Adrenal gland (tissue), 5 donors: ENCODE measurements around the gene RND3.

Experiments
- POLR2A ChIP-seq, 2 donors: fragments of 450-650 bp; IDR thresholded peaks; one replicate each; pipeline ENCODE4 v1.6.1; 2017; ENCODE audit warnings: antibody characterized with exemption in 2 of 2, mild to moderate bottlenecking in 2 of 2, moderate library complexity in 1 of 2
- TF ChIP-seq, protein P1 (sequence below), 6 experiments: fragments of 450-650 bp in 4 of 6; fragments of 200-600 bp in 2 of 6; sonication (generic) in 1 of 6; IDR thresholded peaks; 1 replicate in 5 of 6; 2 replicates in 1 of 6; pipeline versions ENCODE4 v1.5.1 to v1.8.0; 2016 to 2021; ENCODE audit warnings: antibody characterized with exemption in 6 of 6, mild to moderate bottlenecking in 2 of 6, moderate library complexity in 1 of 6
- donor health status: DM: no; HTN: no; CAD: no.

DNA sequence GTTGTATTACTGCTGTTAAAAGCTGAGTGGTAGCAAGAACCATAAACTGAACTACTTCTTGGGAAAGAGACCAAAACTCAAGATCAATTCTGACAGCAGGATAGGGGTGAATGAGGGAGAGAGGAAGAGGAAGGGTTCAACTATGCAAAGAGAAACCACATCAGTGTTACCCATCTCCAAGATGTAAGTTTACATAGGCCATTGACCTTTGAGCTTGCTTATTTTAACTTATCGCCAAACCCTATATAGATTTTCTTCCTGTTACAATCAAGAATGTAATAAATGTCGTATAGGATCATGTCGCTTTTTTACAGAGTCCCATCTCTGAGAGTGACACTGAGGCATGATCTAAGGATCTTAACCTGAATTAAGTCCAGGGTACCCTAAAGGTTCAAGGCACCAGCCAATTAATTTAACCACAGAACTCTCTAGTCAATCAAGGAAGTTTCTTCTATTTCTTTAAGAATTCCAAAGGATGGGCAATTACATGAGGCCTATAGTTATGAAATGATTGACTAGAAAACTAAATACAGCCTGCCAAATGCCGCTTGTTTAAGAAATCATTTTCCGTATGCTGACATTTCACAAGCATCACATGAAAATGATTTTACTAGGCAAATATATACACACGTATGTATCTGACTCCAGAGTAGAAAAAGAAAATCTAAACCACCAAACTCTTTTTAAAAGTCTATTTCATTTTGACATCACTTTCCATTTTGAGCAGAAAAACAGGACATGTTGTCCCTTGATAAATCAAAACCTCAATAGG is 11.8 kb downstream of the RND3 start:
- TF ChIP-seq, protein P1, sequence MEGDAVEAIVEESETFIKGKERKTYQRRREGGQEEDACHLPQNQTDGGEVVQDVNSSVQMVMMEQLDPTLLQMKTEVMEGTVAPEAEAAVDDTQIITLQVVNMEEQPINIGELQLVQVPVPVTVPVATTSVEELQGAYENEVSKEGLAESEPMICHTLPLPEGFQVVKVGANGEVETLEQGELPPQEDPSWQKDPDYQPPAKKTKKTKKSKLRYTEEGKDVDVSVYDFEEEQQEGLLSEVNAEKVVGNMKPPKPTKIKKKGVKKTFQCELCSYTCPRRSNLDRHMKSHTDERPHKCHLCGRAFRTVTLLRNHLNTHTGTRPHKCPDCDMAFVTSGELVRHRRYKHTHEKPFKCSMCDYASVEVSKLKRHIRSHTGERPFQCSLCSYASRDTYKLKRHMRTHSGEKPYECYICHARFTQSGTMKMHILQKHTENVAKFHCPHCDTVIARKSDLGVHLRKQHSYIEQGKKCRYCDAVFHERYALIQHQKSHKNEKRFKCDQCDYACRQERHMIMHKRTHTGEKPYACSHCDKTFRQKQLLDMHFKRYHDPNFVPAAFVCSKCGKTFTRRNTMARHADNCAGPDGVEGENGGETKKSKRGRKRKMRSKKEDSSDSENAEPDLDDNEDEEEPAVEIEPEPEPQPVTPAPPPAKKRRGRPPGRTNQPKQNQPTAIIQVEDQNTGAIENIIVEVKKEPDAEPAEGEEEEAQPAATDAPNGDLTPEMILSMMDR (IDR thresholded peaks at IDR 0.05) = no peak
- no peak for TF ChIP-seq POLR2A (IDR thresholded peaks at IDR 0.05)
